HK-2 (cell line): ENCODE measurements around the gene ADGRB3.
"Not testable (repeated sequence)": the region's sequence is repeated elsewhere in the genome, so short reads cannot be mapped to it uniquely, and the experiment has no call there.

Experiments
- DNase-seq: peaks from one replicate; pipeline ENCODE4 v3.0.0-alpha.2; 2018; ENCODE audit not compliant: unreplicated experiment

Gene ADGRB3

DNA sequence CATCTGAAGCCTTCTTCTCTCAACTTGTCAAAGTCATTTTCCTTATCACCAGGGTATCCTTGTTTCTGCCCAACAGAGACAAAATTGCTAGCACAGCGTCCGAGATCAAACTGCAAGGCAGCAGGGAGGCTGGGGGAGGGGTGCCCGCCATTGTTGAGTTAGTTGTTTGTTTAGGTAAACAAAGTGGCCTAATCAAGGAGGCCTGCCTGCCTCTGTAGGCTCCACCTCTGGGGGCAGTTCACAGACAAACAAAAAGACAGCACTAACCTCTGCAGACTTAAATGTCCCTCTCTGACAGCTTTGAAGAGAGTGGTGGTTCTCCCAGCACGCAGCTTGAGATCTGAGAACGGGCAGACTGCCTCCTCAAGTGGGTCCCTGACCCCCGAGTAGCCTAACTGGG lies 155.0 kb downstream of the ADGRB3 start:
- not testable (repeated sequence) for DNase-seq

DNA sequence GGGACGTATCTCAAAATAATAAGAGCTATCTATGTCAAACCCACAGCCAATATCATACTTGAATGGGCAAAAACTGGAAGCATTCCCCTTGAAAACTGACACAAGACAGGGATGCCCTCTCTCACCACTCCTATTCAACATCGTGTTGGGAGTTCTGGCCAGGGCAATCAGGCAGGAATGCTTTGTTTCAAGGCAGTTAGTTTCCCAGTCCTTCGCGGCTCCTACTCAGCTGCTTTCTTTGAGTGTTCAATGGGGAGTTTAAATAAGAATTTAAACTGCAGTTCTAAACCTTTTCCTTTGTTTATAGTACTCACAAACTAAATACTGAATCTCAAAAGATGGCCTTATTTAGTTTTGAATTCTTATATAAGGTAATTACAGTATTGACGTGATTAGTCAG lies 179.9 kb downstream of the ADGRB3 start:
- DNase-seq, result not testable (repeated sequence)

DNA sequence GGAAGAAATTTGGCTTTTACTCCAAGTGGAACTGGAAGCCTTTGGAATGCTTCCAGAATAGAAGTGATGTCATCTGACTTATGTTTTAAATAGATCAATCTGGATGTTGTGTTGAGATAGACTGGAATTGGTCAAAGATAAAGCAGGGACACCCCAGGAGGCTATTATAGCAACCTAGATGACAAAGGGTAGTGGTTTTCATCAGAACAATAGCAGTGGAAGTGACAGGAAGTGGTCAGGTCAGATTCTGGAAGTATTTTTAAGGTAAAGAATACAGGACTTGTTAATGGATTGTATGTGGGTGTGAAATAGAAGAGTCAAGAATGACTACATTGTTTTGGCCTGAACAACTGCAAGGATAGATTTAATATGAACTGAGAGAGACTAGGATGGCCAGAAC lies 191.4 kb downstream of the ADGRB3 start:
- no peak for DNase-seq

DNA sequence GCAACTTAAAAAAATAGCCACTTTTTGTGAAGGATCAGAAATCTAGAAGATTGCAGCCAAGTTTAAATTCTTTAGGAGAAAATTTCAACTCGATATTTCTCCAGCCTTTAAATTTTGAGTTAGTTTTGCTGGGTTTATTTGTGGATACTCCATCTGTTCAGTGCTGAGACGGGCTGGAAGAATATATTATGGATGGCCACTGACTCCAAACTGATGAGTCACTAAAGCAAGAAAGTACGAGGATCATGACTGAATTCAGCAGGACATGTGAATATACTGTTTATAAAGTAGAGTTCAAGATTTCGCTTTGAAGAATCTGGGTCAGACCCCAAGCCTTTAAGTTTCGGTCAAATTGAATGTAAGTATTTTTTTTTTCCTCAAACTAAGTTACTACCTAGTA lies 199.5 kb downstream of the ADGRB3 start:
- no peak for DNase-seq

DNA sequence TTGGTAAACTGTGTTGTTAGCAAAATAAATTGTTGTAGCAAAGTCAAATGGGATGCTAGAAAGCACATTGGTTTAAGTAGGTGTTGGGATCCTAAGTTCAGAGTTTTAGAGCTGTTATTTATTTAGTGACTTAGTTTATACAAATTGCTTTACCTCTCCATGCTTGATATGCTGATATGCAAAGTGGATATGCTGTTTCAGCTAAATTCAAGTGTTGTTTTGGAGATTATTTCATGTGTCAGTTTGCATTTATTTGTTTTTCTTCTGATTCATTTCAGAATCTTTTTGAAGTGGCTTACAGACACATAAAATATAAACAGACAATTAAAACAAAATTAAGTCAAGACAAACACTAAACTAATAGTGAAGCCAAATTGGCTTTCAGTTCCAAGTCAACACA lies 203.5 kb downstream of the ADGRB3 start:
- DNase-seq, result no peak

DNA sequence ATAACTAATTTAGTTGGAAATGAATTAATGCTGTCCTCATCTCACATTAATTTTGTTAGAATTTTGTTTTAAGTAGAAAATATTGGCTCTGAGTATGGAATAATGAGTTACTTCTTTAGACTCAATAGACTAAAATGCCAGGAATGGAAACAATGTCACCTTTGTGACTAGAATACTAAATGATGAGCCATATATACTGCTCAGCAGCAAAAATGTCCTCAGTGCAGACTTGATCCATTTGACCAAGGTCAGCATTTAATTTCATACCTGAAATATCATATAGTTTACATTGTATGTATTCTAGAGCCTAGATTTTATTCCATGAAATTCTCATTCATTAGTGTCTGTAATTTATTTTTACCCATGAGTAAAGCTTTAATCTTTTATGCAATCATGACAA lies 217.7 kb downstream of the ADGRB3 start:
- DNase-seq, result no peak

DNA sequence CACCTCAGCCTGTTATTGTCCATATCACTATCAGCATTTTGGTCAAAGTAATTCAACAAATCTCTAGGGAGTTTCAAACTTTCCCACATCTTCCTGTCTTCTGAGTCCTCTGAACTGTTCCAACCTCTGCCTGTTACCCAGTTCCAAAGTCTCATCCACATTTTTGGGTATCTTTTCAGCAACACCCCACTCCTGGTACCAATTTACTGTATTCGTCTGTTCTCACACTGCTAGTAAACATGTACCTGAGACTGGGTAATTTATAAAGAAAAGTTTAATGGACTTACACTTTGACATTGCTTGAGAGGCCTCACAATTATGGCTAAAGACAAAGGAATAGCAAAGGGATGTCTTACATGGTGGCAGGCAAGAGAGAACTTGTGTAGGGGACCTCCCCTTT lies 224.2 kb downstream of the ADGRB3 start:
- no peak for DNase-seq

DNA sequence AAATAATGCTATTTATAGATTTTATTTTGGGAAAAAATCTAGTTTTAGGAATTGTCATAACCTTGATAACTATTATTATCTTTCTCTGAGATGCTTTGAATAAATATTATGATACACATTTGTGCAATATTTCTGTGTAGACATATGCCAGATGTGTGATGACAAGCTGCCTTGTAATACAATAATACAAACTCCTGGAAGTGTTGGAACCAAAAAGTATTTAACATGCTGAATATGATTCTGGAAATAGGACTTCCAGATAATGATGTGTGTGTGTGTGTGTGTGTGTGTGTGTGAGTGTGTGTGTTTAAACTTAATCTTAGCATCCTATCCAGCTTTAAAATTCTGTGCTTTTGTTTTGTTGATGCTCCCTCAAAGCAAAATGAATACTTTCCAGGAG lies 233.6 kb downstream of the ADGRB3 start:
- no peak for DNase-seq

DNA sequence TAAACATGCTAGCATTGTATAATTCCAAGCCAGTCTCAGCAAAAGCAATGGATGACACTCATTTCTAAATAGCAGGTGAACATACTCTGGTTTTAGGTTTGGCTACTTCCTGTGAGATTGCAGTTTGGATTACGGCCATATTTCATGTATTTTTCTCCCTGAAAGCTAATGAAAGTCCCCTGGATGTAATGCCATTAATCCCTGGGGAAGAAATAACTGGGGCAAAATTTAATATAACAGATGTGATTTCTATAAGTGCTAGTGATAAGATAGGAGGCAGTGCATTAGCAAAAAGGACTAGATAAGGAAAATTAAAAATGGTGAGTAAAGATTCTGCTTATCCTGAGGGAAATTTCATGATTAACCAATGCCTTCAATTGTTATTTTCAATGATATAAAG lies 238.2 kb downstream of the ADGRB3 start:
- no peak for DNase-seq

DNA sequence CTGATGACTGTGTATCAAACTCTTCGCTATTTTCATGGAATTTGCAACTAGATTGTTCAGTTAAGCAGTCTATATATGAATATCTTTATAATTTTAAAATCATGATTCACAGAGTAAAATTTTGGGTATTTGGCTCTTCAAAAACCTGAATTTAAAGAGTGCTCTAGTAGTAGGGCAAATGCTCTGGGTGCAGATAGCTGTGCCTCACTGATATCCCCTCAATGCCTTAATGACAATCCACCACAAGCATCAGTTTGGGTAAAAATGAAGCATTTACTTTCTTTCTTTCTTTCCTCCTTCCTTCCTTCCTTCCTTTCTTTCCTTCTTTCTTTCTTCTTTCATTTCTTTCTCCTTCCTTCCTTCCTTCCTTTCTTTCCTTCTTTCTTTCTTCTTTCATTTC lies 239.7 kb downstream of the ADGRB3 start:
- no peak for DNase-seq

DNA sequence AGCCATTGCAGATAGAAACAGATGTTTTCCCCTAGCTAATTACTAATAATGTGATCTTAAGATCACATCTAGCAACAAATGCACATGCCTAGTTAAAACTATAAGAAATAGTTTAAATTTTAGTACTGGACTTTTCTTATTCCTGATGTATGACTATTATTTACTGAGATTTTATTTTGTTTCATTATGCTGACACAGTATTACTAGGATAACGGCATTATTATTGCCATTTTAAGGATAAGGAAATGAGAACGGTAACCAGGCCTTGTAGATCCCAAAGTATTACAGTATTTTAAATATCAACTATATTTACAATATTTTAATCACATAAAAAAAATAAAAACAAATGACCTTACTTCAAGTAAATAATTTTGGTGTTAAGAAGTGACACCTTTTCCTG lies 240.3 kb downstream of the ADGRB3 start:
- DNase-seq, result no peak

DNA sequence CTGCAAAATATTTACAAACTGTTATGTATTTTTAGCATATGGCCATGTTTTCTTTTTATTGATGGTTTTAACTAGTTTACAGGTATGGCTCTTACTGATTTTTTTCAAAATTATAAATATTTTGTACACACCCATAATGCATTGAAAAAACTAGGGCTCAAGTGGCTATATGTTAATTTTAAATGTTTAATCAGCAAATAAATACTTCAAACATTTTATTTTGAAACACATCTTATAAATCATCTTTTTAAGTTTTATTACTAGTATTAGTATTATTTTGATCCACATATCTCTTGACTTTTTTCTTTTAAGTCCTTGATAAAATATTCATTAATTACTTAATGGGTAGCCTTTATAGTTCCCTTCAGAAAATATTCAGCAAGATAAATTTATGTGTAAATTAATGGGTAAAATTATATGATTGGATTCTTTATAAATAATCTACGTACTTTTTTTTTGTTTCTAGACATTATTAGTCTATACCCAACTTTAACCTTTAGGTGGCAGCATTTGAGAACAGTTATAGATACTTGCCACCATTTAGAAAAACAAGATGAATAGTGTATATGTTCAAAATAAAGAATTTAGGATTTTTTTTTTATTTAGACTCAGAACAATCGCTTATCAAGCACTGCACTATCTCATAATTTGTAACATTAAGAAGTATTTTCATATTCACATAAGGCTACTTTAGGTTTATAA lies 241.9 kb downstream of the ADGRB3 start:
- DNase-seq, result no peak

DNA sequence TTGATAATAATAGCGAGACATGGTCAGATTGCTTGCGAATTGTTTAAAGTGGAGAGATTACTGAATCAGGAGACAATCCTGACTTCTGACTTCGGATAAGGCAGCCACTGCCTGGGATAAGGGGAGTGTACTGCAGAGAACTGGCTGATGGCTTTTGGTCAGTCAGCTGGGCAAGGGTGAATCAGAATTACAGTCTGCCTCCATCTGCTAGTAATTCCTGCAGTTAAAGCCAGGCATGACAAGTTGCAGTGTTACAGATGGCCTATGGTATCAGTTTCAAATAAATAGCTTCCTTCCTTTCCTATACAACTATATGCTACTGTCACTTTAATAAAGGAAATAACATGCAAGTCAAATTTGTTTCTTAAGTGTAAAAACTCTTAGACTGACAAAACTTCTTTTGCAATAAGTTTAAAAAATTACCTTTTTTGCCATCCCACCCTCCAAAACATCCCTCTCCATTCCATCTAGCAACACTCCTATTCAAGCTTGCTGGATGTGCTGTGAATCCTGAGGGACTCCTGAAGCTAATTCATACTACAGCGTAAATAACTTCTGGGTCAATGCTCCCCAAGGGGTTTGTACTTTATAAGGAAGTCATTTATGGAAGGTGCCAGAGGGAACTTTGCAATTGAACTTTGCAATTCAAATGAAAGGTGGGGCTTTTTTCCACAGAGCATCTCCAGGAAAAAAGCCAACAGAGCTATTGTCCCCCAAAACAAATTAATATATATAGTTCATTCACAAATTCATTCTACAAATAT lies 245.2 kb downstream of the ADGRB3 start:
- DNase-seq, result no peak

DNA sequence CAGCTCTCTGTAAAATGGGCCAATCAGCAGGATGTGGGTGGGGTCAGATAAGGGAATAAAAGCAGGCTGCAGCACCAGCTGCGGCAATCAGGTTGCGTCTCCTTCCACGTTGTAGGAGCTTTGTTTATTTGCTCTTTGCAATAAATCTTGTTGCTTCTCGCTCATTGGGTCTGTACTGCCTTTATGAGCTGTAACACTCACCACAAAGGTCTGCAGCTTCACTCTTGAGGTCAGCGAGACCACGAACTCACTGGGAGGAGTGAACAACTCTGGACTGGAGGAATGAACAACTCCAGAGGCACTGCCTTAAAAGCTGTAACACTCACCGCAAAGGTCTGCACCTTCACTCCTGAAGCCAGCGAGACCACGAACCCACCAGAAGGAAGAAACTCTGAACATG lies 248.2 kb downstream of the ADGRB3 start:
- DNase-seq, result not testable (repeated sequence)

DNA sequence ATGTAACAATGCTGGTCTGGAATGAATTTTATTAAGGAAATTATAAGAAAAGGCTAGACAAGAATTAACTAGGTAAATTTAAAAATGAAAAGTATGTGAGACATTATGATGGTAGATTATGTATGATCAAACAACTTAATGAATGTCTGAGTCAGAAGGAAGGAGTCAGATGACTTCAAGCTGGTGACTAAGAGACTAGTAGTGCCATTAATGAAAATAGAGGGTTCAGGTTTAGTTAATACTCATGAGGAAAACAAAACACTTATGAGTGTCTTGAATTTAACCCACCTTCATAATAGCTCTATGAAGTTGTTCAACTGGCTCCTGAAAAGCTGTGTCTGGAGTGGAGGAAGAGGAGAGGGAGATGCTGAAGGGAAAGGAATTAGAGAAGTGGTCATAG lies 256.3 kb downstream of the ADGRB3 start:
- DNase-seq, result no peak

DNA sequence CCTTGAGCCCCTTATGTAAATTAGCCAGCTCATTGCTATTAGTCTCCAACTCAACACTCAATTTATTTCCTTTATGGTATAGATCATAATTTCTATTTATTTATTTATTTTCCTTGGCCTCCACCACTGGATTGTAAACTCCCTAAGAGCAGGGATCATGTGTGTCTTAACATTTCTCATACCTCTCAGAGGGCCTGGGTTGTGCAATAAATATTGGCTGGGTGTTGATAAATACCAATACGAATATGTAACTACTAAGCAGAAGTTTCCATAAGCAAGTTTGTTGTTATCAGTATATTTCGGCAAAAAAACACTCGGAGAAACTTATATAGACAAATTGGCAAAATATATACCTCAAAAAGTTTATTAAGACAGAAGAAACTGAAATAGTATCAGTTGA lies 257.4 kb downstream of the ADGRB3 start:
- DNase-seq, result no peak

DNA sequence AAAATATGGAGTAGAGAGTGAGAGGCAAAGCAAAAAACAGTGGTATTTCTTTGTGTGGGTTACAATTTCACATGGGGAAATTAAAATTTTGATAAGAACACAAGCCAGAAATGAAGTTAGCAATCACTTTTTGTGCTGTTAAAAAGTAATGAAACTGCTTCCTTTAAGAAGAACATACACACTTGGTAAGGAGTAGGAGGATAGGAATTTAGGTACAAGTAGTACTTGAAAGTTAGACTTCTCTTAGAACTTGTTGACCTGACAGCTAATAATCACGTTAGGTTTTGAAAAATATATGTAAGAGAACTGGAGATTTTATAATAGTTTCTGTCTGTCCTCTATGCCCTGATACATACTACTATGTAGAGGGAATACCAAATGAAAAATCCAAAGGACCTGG lies 260.8 kb downstream of the ADGRB3 start:
- DNase-seq, result no peak

DNA sequence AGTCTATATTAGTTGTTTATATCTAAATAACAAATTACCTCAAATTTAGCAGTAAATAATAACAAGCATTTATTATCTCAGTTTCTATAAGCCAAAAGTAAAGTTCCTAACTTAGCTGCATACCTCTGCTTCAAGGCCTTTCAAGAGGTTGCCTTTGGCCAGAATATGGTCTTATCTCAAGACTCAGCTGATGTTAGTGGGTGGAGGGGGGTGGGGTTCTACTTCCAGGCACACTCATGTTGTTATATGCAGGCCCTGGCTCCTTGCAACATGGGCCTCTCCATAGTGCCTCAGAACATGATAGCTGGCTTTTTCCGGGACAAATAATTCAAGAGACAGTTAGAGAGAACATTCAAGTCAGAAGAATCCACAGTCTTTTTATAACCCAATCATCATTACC lies 266.0 kb downstream of the ADGRB3 start:
- no peak for DNase-seq

DNA sequence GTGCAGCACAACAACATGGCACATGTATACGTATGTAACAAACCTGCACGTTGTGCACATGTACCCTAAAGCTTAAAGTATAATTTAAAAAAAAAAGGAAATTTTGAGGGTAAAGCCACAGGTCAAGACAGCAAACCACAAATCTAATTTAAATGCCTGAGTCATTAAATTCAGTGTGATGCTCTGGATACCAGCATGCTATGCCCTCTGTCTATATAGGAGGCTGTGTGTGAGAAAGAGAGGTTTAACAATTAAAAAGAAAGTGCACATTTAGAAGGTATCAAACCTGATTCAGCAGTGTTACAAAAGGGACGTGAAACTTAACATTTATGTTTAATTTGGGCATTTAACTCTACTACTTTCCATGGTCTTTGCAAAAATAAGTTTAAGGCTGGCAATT lies 276.3 kb downstream of the ADGRB3 start:
- DNase-seq, result no peak

DNA sequence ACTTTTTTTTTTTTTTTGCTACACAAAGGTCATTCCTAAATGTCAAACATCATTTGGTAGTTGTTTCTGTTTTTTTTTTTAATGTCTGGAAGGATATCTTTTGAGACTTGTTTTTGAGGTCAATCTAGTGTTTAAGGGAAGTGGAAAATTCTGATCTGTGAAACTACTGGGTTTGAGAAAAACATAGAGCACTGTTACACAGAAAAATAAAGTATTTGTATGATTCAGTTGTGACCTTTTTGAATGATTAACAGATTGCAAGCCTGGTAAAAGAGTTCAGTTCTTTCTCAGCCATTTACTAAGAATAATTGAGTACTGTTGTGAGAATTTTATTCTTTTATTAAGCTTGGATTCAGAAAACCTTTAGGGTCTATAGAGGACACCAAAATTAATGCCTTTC lies 276.7 kb downstream of the ADGRB3 start:
- no peak for DNase-seq

DNA sequence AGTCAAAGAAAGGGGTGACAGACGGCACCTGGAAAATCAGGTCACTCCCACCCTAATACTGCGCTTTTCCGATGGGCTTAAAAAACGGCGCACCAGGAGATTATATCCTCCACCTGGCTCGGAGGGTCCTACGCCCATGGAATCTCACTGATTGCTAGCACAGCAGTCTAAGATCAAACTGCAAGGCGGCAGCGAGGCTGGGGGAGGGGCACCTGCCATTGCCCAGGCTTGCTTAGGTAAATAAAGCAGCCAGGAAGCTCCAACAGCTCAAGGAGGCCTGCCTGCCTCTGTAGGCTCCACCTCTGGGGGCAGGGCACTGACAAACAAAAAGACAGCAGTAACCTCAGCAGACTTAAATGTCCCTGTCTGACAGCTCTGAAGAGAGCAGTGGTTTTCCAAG lies 277.7 kb downstream of the ADGRB3 start:
- not testable (repeated sequence) for DNase-seq

DNA sequence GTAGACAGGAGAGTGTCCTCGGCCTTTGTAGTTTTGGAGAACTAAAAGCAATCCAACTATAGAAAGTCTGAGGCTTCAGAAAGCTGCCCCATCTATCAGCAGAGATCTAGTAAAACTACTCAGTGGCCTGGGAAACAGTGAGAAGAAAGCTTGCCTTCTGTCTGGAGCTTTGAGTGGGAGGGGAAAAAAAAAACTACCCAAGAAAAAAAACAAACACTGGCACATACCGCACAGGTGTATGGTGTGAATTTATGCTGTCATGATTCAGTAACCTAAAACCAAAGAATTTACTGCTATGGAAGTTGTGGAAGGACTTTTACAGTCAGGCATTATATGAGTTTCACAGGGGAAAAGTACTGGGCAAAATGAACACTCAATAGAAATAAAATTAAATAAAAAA lies 280.5 kb downstream of the ADGRB3 start:
- DNase-seq, result no peak

DNA sequence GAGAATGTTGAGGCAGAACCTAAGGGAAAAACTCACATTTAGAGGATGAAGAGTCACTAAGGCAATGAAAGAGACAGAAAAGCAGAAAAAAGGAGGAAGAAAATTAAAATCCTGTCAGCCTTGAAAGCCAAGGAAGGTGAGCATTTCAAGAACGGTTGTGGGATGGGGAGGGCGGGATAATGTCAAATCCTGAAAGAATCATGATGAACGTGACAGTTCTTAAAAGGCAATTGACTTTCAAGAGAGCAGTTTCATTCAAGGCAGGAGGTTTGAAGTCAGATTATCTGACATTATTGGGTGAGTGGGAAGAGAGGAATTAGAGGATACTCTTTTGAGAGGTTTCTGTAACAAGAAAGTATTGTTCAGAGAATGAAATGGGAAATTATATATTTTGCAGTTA lies 284.5 kb downstream of the ADGRB3 start:
- DNase-seq, result no peak

DNA sequence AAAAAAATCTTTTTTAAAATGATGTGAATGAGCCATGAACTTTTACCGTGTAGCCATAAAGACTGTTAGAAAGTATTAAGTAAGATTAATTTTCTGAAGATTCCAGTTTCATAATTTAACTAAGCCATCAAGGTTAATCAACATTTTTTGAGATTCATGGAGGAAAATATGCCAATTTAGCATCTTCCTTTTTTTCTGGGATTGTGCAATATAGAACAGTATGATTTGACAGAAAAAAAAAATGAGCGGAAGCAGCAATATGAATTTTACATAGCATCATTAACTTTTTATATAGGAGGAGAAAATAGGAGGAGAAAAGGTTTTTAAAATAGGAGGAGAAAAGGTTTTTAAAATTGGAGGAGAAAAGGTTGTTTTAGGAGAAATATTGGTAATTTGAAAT lies 306.3 kb downstream of the ADGRB3 start:
- DNase-seq, result no peak
